Ovary (tissue), 9 donors: ENCODE data around the gene CTNND2. TPM values are rescaled to one million over a fixed set of nuclear protein-coding genes. Genes with fewer than 3 reads are reported as not detected.

Experiments
- DNase-seq, 5 donors: peaks; one replicate each; pipeline ENCODE4 v3.0.0-alpha.2; 2019 to 2020
- H3K27ac ChIP-seq, 2 donors: fragments of 200-600 bp; one replicate each; pipeline versions ENCODE4 v1.5.1 to v1.8.0; 2019 to 2022
- H3K27me3 ChIP-seq: fragments of 200-600 bp; one replicate; pipeline ENCODE4 v1.8.0; 2022
- H3K36me3 ChIP-seq: fragments of 200-600 bp; sonication (generic); one replicate; pipeline ENCODE4 v1.5.1; 2019
- H3K4me1 ChIP-seq: one replicate; pipeline ENCODE4 v1.8.1; 2013; ENCODE audit warnings: mild to moderate bottlenecking, moderate library complexity; ENCODE audit not compliant: insufficient read depth
- H3K4me3 ChIP-seq: fragments of 200-600 bp; sonication (generic); one replicate; pipeline ENCODE4 v1.5.1; 2017
- H3K9me3 ChIP-seq, 2 donors: fragments of 200-600 bp in 1 of 2; sonication (generic) in 1 of 2; one replicate each; pipeline versions ENCODE4 v1.5.1 to v1.8.1; 2013 to 2019; ENCODE audit warnings: mild to moderate bottlenecking in 1 of 2, moderate library complexity in 1 of 2
- CTCF ChIP-seq, 3 donors: fragments of 450-650 bp in 2 of 3; fragments of 200-600 bp in 1 of 3; IDR thresholded peaks; one replicate each; pipeline versions ENCODE4 v1.5.1 to v1.8.0; 2016 to 2022; ENCODE audit warnings: antibody characterized with exemption in 3 of 3, mild to moderate bottlenecking in 1 of 3
- EP300 ChIP-seq: sonication (generic); formaldehyde crosslinking; IDR thresholded peaks from one replicate; pipeline ENCODE4 v1.6.1; 2017; ENCODE audit warnings: antibody characterized with exemption
- POLR2A ChIP-seq: fragments of 450-650 bp; IDR thresholded peaks from one replicate; pipeline ENCODE4 v1.6.1; 2017; ENCODE audit warnings: antibody characterized with exemption, mild to moderate bottlenecking, moderate library complexity
- WGBS, 3 donors: extraction: QIAGEN DNeasy Blood & Tissue Kit in 1 of 3; methylation state at CpG; one replicate each; pipeline versions ENCODE4 v1.1.5 to v1.1.7; 2013 to 2017; 5-methylcytosine and 5-hydroxymethylcytosine counted together
- intact Hi-C, 4 donors: fragments of 100-400 bp; cut with DNase I; formaldehyde crosslinking; loops; one replicate each; pipeline versions ENCODE4 v1.11.0 to v1.15.1; 2022 to 2023
- polyA plus RNA-seq, 2 donors: library from polyadenylated mRNA; stranded (reverse); fragments of 200-250 nt in 1 of 2; fragments of 350-450 nt in 1 of 2; fragmentation: Illumina TruSeq in 1 of 2; extraction: RNeasy Lipid Tissue Mini Kit (QIAGEN cat#74804) in 1 of 2; gene quantifications; one replicate each; pipeline ENCODE4 v1.2.3, GENCODE V29; 2013 to 2014
- total RNA-seq, 7 donors: library from RNA; depleted of rRNA in 2 of 7; stranded (reverse); fragments of >200 nt in 2 of 7; fragmentation: NEBNext Ultra II Directional in 3 of 7; extraction: Animal tissue kit (Norgen Biotek cat#: 25700) in 3 of 7; gene quantifications; one replicate each; pipeline versions ENCODE4 v1.1.0 to v1.2.4, GENCODE V29; 2016 to 2023
- donor health status: DM: no; HTN: no; CAD: no; lungs with moderate emphysema.
- donor health status: DM: no; HTN: no; CAD: no.
- donor health status: Bipolar disorder and iron deficiency.
- donor health status: DM: yes; HTN: yes; CAD: no.
- donor health status: DM: no; HTN: no; CAD: no.
- donor health status: DM: yes; HTN: yes; CAD: no.

CTNND2 gene
- total and polyA plus RNA-seq, 9 donors: 0.52 to 13.2 (median 2.3) TPM

GRCh38 chr5:11306365-11306764 is 597.9 kb downstream of the CTNND2 start:
- Histone ChIP-seq H3K4me1 (peaks cover 5% of the 10 kb centered on the region), H3K4me3 (no peak overlapping the region), H3K36me3 (no peaks in the 10 kb centered on the region), H3K27me3 (no peaks in the 10 kb centered on the region), H3K27ac (no peak overlapping the region), H3K9me3 (no peaks in the 10 kb centered on the region)
- no peak for DNase-seq
- intact Hi-C loops: loop anchor here in 1 of 4 donors (10.0 kb wide), 1 partner anchor 78 kb away; no protein-coding TSS in a partner anchor
- WGBS, 3 donors: 7 to 27% (median 7%) methylated on average over 1 of the region's 1 CpG
- TF ChIP-seq POLR2A (no peak), EP300 (no peak), CTCF (IDR thresholded peaks at IDR 0.05) (no peak)

- Histone ChIP-seq H3K27me3 (no peaks in the 10 kb centered on the region), H3K27ac (no peak overlapping the region), H3K9me3 (no peaks in the 10 kb centered on the region), H3K4me1 (peaks cover 5% of the 10 kb centered on the region), H3K36me3 (no peaks in the 10 kb centered on the region), H3K4me3 (no peak overlapping the region)
- WGBS, 3 donors: 90 to 94% (median 93%) methylated on average over 3 of the region's 3 CpGs
- intact Hi-C loops: loop anchor here in 1 of 4 donors (10.0 kb wide), 1 partner anchor 80 kb away; no protein-coding TSS in a partner anchor
- no peak for DNase-seq
- TF ChIP-seq EP300: no peak
- no peak for TF ChIP-seq POLR2A
- TF ChIP-seq CTCF (IDR thresholded peaks at IDR 0.05): no peak
Observed at GRCh38 chr5:11305245-11305644, 599.0 kb downstream of the CTNND2 start.

- Histone ChIP-seq H3K27ac (no peak overlapping the region), H3K4me3 (no peak overlapping the region), H3K4me1 (peaks cover 5% of the 10 kb centered on the region), H3K36me3 (no peaks in the 10 kb centered on the region), H3K9me3 (no peaks in the 10 kb centered on the region), H3K27me3 (no peaks in the 10 kb centered on the region)
- intact Hi-C loops: loop anchor here in 1 of 4 donors (10.0 kb wide), 1 partner anchor 80 kb away; no protein-coding TSS in a partner anchor
- 85 to 86% (median 86%) methylated on average over 7 of the region's 7 CpGs for WGBS, 3 donors
- DNase-seq: no peak
- TF ChIP-seq CTCF (IDR thresholded peaks at IDR 0.05): no peak
- no peak for TF ChIP-seq POLR2A
- no peak for TF ChIP-seq EP300
Observed at GRCh38 chr5:11304641-11305040, 599.6 kb downstream of the CTNND2 start.

- H3K9me3 ChIP-seq: no peaks in the 10 kb centered on the region
- TF ChIP-seq EP300: no peak
- TF ChIP-seq CTCF (IDR thresholded peaks at IDR 0.05): no peak
- TF ChIP-seq POLR2A: no peak
- peaks cover 5% of the 10 kb centered on the region for H3K4me1 ChIP-seq
- no peaks in the 10 kb centered on the region for H3K36me3 ChIP-seq
- WGBS, 3 donors: 87 to 96% (median 90%) methylated on average over 2 of the region's 2 CpGs
- no peak overlapping the region for H3K4me3 ChIP-seq
- intact Hi-C loops: loop anchor here in 1 of 4 donors (10.0 kb wide), 1 partner anchor 82 kb away; no protein-coding TSS in a partner anchor
- H3K27me3 ChIP-seq: no peaks in the 10 kb centered on the region
- H3K27ac ChIP-seq: no peak overlapping the region
- no peak for DNase-seq
Observed at GRCh38 chr5:11302663-11303062, 601.6 kb downstream of the CTNND2 start.
